Measurements from ENCODE around the gene FAM83G.
"Not testable (repeated sequence)": the region's sequence is repeated elsewhere in the genome, so short reads cannot be mapped to it uniquely, and the experiment has no call there.

DNA sequence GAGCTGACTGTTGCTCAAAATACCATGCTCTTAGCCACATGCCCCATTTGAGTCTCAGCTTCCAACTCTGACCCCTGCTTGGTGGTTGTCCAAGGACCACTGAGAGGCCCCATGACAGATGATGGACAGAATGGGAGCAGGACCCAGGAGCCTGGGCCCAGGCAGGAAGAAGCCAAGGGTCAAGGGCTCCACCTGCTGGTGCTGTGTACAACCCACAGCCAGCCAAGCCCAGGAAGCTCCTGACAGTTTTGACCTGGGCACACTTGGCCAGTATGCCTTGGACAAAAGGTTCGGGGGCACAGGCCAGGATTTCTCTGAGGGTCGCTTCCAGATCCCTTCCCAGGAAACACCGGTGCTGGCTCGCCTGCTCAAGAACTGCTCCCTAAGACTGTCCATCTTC is 27.2 kb upstream of the FAM83G start:
- not testable (repeated sequence) for TF ChIP-seq EZH2 (IDR thresholded peaks at IDR 0.05); POLR2AphosphoS5 (IDR thresholded peaks at IDR 0.05; ENCODE audit: borderline replicate concordance, low read depth, low read length)
